ENCODE data around the gene DIS3L2.

GRCh38 chr2:232280341-232280740, 318.8 kb downstream of the DIS3L2 start:
- TF ChIP-seq CTCF (IDR thresholded peaks at IDR 0.05; ENCODE audit: insufficient read depth, low read depth, low read length) (no peak), EZH2 (IDR thresholded peaks at IDR 0.05; ENCODE audit: insufficient read depth, low read length) (no peak)
